PC-3 (cell line): ENCODE measurements around the gene KLHDC2.

Experiments
- EZH2 ChIP-seq: fragments of 300-600 bp; sonication (generic); IDR thresholded peaks from one replicate; pipeline ENCODE4 v1.6.1; 2017; ENCODE audit warnings: antibody characterized with exemption, mild to moderate bottlenecking, low read length; ENCODE audit not compliant: unreplicated experiment
- EZH2phosphoT487 ChIP-seq: fragments of 300-600 bp; sonication (generic); IDR thresholded peaks from 2 replicates; pipeline ENCODE4 v1.6.1; 2018; ENCODE audit warnings: mild to moderate bottlenecking, antibody characterized with exemption, low read length, borderline replicate concordance
- TF ChIP-seq, protein P1 (sequence below): fragments of 300-600 bp; sonication (generic); conservative IDR thresholded peaks from 2 replicates; pipeline ENCODE4 v1.5.1; 2017; ENCODE audit warnings: antibody characterized with exemption, low read depth, mild to moderate bottlenecking, low read length

DNA sequence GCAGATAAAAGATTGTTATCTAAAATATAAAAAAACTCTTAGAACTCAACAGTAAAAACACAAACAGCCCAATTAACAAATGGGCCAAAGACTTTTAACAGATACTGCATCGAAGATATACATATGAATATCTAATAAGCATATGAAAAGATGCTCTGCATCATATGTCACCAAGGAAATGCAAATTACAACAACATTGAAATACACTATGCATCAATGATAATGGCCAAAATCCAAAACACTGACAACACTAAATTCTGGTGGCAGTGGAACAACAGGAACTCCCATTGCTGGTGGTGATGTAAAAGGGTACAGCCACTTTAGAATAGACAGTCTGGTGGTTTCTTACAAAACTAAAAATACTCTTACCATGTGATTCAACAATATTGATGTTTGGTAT lies 40.8 kb downstream of the KLHDC2 start:
- TF ChIP-seq, protein P1, sequence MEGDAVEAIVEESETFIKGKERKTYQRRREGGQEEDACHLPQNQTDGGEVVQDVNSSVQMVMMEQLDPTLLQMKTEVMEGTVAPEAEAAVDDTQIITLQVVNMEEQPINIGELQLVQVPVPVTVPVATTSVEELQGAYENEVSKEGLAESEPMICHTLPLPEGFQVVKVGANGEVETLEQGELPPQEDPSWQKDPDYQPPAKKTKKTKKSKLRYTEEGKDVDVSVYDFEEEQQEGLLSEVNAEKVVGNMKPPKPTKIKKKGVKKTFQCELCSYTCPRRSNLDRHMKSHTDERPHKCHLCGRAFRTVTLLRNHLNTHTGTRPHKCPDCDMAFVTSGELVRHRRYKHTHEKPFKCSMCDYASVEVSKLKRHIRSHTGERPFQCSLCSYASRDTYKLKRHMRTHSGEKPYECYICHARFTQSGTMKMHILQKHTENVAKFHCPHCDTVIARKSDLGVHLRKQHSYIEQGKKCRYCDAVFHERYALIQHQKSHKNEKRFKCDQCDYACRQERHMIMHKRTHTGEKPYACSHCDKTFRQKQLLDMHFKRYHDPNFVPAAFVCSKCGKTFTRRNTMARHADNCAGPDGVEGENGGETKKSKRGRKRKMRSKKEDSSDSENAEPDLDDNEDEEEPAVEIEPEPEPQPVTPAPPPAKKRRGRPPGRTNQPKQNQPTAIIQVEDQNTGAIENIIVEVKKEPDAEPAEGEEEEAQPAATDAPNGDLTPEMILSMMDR, result no peak
- TF ChIP-seq EZH2 (no peak), EZH2phosphoT487 (no peak)
